Activated CD4-positive, alpha-beta memory T cell treated with anti-CD3 and anti-CD28 coated beads for 36 hours (primary cell): ENCODE measurements around the gene JMJD8. TPM values are rescaled to one million over a fixed set of nuclear protein-coding genes. Genes with fewer than 3 reads are reported as not detected.

Experiments
- CTCF ChIA-PET: fragments of 350-600 bp; sonication (Branson Sonifier 250); formaldehyde crosslinking; loops from one replicate; lab custom pipeline; 2021; ENCODE audit warnings: antibody characterized with exemption, inconsistent platforms; lab: Charles Lee
- POLR2A ChIA-PET: fragments of 350-600 bp; sonication (Branson Sonifier 250); formaldehyde crosslinking; loops from one replicate; lab custom pipeline; 2021; ENCODE audit warnings: antibody characterized with exemption; lab: Charles Lee
- DNase-seq: peaks from one replicate; pipeline ENCODE4 v3.0.0-alpha.2; 2020
- H3K27ac Mint-ChIP-seq: one replicate; pipeline ENCODE4 v1.8.0; 2021; ENCODE audit warnings: mixed read lengths
- H3K27me3 Mint-ChIP-seq: one replicate; pipeline ENCODE4 v1.8.0; 2021; ENCODE audit warnings: mixed read lengths
- H3K36me3 Mint-ChIP-seq: one replicate; pipeline ENCODE4 v1.8.0; 2021; ENCODE audit warnings: mixed read lengths
- H3K4me1 Mint-ChIP-seq: one replicate; pipeline ENCODE4 v1.8.0; 2021; ENCODE audit warnings: low read depth, mixed read lengths
- H3K4me3 Mint-ChIP-seq: one replicate; pipeline ENCODE4 v1.8.0; 2021; ENCODE audit warnings: mild to moderate bottlenecking, mixed read lengths
- H3K9me3 Mint-ChIP-seq: one replicate; pipeline ENCODE4 v1.8.0; 2021; ENCODE audit warnings: mixed read lengths
- intact Hi-C: fragments of 100-400 bp; cut with micrococcal nuclease; formaldehyde crosslinking; loops from one replicate; pipeline ENCODE4 v1.15.1; 2023
- total RNA-seq, 2 experiments: library from RNA; stranded (reverse); gene quantifications; one replicate each; pipeline ENCODE4 v1.2.3, GENCODE V29; 2021

Gene JMJD8
- total RNA-seq, 2 experiments from 2014 or later, result 29.8 to 30.3 TPM

- CTCF ChIA-PET, result interaction anchor here (0.9 to 1.6 kb wide), 2 partner anchors 10 to 13 kb away, joined by 3 to 6 read pairs; no protein-coding TSS in a partner anchor
- H3K27ac Mint-ChIP-seq, result no peak overlapping the region
- DNase-seq, result no peak
- H3K27me3 Mint-ChIP-seq, result peaks cover 3% of the 10 kb centered on the region
- peaks cover 7% of the 10 kb centered on the region for H3K4me1 Mint-ChIP-seq
- no peaks in the 10 kb centered on the region for H3K9me3 Mint-ChIP-seq
- H3K36me3 Mint-ChIP-seq, result peaks cover 4% of the 10 kb centered on the region
- no peak overlapping the region for H3K4me3 Mint-ChIP-seq
- POLR2A ChIA-PET, result interaction anchor here (0.6 to 0.9 kb wide), 2 partner anchors 48 to 401 kb away, joined by 3 read pairs; partner anchors contain the start of gene RAB40C
- intact Hi-C loops, result loop anchor here (5.0 kb wide), 1 partner anchor 99 kb away; no protein-coding TSS in a partner anchor
These were observed 46.0 kb downstream of the JMJD8 start for GRCh38 chr16:638034-638543.

GRCh38 chr16:637081-638018 lies 46.8 kb downstream of the JMJD8 start:
- H3K36me3 Mint-ChIP-seq, result peaks cover 4% of the 10 kb centered on the region
- DNase-seq, result peak; percentile 93
- ChIA-PET CTCF (interaction anchor here (1.1 to 2.0 kb wide), 7 partner anchors 11 to 212 kb away, joined by 3 to 13 read pairs (median 5); partner anchors contain the start of genes RAB11FIP3 and WDR90), POLR2A (interaction anchor here (0.6 to 2.2 kb wide), 6 partner anchors 11 to 671 kb away, joined by 3 to 16 read pairs (median 3); partner anchors contain the start of genes RAB40C and WDR90)
- peak overlapping the region; percentile 89 for H3K27ac Mint-ChIP-seq
- intact Hi-C loops, result loop anchor here (2.0 to 5.0 kb wide), 2 partner anchors 47 to 100 kb away; partner anchors contain the start of gene JMJD8
- H3K9me3 Mint-ChIP-seq, result no peaks in the 10 kb centered on the region
- H3K4me1 Mint-ChIP-seq, result peaks cover 5% of the 10 kb centered on the region
- peaks cover 3% of the 10 kb centered on the region for H3K27me3 Mint-ChIP-seq
- peak overlapping the region; percentile 90 for H3K4me3 Mint-ChIP-seq

DNA sequence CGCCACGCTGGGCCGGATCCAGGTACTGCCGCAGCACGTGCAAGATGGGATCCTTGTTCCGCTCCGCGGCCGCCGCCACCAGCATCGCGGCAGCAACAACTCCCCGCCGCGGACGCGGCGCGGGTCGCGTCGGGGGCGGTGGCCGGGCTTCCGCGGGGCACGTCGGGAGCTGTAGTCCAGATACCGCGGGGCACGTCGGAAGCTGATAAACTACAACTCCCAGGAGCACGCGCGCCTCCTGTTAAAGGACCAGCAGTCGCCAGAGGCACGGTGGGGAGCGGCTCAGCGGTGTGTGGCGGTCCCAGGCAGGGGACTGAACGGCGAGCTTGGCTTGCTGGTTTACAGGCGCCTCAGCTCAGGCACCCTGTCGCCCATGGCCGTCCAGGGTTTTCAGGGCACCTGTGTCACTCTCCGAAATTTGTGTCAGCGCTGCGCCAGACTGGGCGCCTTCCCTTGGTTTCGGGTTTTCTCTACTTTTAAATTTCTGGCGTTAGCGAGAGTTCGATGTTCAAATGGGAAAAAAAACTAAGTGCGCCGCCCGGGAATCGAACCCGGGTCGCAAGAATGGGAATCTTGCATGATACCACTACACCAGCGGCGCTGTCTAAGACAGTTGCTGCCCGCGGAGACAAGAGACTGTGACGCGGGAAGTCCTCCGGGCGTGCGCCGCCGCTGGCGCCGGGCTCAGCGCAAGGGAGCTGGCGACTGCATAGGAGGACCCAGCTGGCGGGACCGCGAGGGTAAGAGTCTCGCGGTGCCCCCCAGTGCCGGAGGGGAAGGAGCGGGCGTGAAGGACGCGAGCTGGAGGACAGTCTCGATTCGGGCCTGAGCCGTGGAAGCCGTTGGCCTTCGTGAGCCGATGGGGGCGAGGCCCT lies 47.7 kb downstream of the JMJD8 start, which contains the start of gene METTL26:
Gene METTL26 (minus strand): TSS at position 100 of the 875 bp plus-strand sequence. CDS start 15 bp downstream, at position 85.
- Mint-ChIP-seq H3K27ac (peak within 1 kb of the TSS; percentile 89), H3K4me3 (peak within 1 kb of the TSS; percentile 90), H3K27me3 (peaks cover 3% of the 10 kb centered on the region), H3K36me3 (peaks cover 4% of the 10 kb centered on the region), H3K4me1 (peaks cover 5% of the 10 kb centered on the region), H3K9me3 (no peaks in the 10 kb centered on the region)
- peak; percentile 96 for DNase-seq
- ChIA-PET CTCF (interaction anchor here (0.8 to 2.0 kb wide), 8 partner anchors 12 to 211 kb away, joined by 3 to 13 read pairs (median 4); partner anchors contain the start of genes RAB11FIP3 and WDR90), POLR2A (interaction anchor here (0.7 to 2.2 kb wide), 10 partner anchors 12 to 672 kb away, joined by 3 to 16 read pairs (median 3); partner anchors contain the start of genes CAPN15 and WDR90)
- intact Hi-C loops, result loop anchor here (1.0 to 5.0 kb wide), 5 partner anchors 47 to 235 kb away; partner anchors contain the start of genes DECR2 and JMJD8

GRCh38 chr16:635573-636205 lies 48.4 kb downstream of the JMJD8 start:
- POLR2A ChIA-PET, result interaction anchor here (0.7 to 2.2 kb wide), 9 partner anchors 11 to 673 kb away, joined by 3 to 16 read pairs (median 3); partner anchors contain the start of genes CAPN15 and WDR90
- peak; percentile 31 for DNase-seq
- H3K27ac Mint-ChIP-seq, result no peak overlapping the region

GRCh38 chr16:634996-635395 lies 49.1 kb downstream of the JMJD8 start:
- peak overlapping the region; percentile 63 for H3K4me3 Mint-ChIP-seq
- peaks cover 5% of the 10 kb centered on the region for H3K4me1 Mint-ChIP-seq
- no peak for DNase-seq
- no peak overlapping the region for H3K27ac Mint-ChIP-seq
- peaks cover 4% of the 10 kb centered on the region for H3K36me3 Mint-ChIP-seq
- POLR2A ChIA-PET, result no interaction called here
- H3K27me3 Mint-ChIP-seq, result peaks cover 3% of the 10 kb centered on the region
- intact Hi-C loops, result loop anchor here (5.0 kb wide), 1 partner anchor 102 kb away; no protein-coding TSS in a partner anchor
- CTCF ChIA-PET, result no interaction called here
- no peaks in the 10 kb centered on the region for H3K9me3 Mint-ChIP-seq

More at GRCh38 chr16:635573-636205, 48.4 kb downstream of the JMJD8 start:
- Mint-ChIP-seq H3K4me3 (peak overlapping the region; percentile 90), H3K36me3 (peaks cover 4% of the 10 kb centered on the region), H3K9me3 (no peaks in the 10 kb centered on the region), H3K27me3 (peaks cover 3% of the 10 kb centered on the region), H3K4me1 (peaks cover 5% of the 10 kb centered on the region)
- CTCF ChIA-PET, result interaction anchor here (0.8 to 2.0 kb wide), 7 partner anchors 12 to 210 kb away, joined by 3 to 13 read pairs (median 5); partner anchors contain the start of genes RAB11FIP3 and WDR90
- intact Hi-C loops, result loop anchor here (1.0 to 5.0 kb wide), 5 partner anchors 46 to 234 kb away; partner anchors contain the start of genes DECR2 and JMJD8

DNA sequence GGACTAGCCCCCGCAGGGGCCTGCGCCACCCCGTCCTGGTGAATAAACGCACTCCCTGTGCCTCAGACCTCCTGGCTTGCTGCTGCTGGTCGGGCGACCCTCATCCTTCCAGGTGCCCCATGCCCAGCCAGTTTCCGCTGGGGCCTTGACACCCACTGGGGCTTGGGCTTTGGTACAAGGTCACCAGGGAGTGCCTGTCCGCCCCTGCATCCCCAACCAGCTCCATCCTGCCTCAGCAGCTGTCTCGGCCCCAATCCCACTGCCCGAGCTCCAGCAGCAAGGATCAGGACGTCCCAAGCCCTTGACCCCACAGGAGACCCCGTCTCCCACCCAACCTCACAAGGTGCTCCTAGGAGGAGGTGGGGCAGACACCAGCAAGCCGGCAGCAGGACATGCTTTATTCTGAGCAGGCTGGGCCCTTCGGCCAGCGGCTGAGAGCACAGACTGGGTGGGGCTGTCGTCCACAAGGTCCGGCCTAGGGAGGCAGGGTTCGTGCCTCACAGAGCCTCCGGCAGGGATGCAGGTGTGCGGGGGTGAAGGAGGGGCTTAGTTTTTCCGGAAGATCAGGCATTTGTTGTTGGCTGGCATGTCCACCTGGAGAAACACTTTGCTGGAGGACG lies 50.0 kb downstream of the JMJD8 start:
- intact Hi-C loops, result no loop called here
- H3K9me3 Mint-ChIP-seq, result no peaks in the 10 kb centered on the region
- no peak overlapping the region for H3K27ac Mint-ChIP-seq
- peaks cover 5% of the 10 kb centered on the region for H3K4me1 Mint-ChIP-seq
- peaks cover 4% of the 10 kb centered on the region for H3K36me3 Mint-ChIP-seq
- CTCF ChIA-PET, result no interaction called here
- H3K4me3 Mint-ChIP-seq, result peak overlapping the region; percentile 63
- H3K27me3 Mint-ChIP-seq, result peaks cover 3% of the 10 kb centered on the region
- no peak for DNase-seq
- POLR2A ChIA-PET, result no interaction called here

DNA sequence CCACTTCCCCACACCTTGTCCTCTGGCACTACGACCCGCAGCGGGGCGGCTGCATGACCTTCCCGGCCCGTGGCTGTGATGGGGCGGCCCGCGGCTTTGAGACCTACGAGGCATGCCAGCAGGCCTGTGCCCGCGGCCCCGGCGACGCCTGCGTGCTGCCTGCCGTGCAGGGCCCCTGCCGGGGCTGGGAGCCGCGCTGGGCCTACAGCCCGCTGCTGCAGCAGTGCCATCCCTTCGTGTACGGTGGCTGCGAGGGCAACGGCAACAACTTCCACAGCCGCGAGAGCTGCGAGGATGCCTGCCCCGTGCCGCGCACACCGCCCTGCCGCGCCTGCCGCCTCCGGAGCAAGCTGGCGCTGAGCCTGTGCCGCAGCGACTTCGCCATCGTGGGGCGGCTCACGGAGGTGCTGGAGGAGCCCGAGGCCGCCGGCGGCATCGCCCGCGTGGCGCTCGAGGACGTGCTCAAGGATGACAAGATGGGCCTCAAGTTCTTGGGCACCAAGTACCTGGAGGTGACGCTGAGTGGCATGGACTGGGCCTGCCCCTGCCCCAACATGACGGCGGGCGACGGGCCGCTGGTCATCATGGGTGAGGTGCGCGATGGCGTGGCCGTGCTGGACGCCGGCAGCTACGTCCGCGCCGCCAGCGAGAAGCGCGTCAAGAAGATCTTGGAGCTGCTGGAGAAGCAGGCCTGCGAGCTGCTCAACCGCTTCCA lies 50.6 kb downstream of the JMJD8 start:
- peaks cover 3% of the 10 kb centered on the region for H3K27me3 Mint-ChIP-seq
- ChIA-PET CTCF (no interaction called here), POLR2A (no interaction called here)
- H3K4me3 Mint-ChIP-seq, result no peak overlapping the region
- intact Hi-C loops, result no loop called here
- no peaks in the 10 kb centered on the region for H3K9me3 Mint-ChIP-seq
- no peak for DNase-seq
- H3K4me1 Mint-ChIP-seq, result peaks cover 5% of the 10 kb centered on the region
- no peak overlapping the region for H3K27ac Mint-ChIP-seq
- peaks cover 4% of the 10 kb centered on the region for H3K36me3 Mint-ChIP-seq

DNA sequence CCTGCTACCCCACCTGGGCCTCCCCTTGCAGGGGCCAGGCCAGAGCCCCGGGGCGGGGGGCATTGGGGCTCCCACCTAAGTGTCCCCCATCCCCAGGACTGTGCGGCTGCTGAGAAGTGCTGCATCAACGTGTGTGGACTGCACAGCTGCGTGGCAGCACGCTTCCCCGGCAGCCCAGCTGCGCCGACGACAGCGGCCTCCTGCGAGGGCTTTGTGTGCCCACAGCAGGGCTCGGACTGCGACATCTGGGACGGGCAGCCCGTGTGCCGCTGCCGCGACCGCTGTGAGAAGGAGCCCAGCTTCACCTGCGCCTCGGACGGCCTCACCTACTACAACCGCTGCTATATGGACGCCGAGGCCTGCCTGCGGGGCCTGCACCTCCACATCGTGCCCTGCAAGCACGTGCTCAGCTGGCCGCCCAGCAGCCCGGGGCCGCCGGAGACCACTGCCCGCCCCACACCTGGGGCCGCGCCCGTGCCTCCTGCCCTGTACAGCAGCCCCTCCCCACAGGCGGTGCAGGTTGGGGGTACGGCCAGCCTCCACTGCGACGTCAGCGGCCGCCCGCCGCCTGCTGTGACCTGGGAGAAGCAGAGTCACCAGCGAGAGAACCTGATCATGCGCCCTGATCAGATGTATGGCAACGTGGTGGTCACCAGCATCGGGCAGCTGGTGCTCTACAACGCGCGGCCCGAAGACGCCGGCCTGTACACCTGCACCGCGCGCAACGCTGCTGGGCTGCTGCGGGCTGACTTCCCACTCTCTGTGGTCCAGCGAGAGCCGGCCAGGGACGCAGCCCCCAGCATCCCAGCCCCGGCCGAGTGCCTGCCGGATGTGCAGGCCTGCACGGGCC lies 51.4 kb downstream of the JMJD8 start:
- H3K4me1 Mint-ChIP-seq, result peaks cover 5% of the 10 kb centered on the region
- H3K27ac Mint-ChIP-seq, result no peak overlapping the region
- intact Hi-C loops, result no loop called here

DNA sequence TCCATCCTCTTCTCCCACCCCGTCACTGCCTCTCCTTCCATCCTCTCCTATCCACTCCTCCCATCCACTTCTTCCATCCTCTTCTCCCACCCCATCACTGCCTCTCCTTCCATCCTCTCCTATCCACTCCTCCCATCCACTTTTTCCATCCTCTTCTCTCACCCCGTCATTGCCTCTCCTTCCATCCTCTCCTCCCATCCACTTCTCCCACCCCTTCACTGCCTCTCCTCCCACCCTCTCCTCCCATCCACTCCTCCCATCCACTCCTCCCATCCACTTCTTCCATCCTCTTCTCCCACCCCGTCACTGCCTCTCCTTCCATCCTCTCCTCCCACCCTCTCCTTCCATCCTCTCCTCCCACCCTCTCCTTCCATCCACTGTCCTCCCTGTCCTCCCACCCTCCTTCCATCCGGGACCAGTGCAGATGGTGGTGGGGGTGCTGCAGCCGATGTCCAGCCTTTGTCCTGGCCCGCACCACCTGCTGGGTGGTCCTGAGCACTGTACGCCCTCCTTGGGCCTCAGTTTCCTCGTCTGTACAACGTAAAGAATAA lies 52.3 kb downstream of the JMJD8 start:
- no peak overlapping the region for H3K27ac Mint-ChIP-seq
- H3K9me3 Mint-ChIP-seq, result no peaks in the 10 kb centered on the region
- H3K36me3 Mint-ChIP-seq, result peaks cover 4% of the 10 kb centered on the region
- POLR2A ChIA-PET, result no interaction called here
- CTCF ChIA-PET, result no interaction called here
- no peak for DNase-seq
- H3K4me1 Mint-ChIP-seq, result peaks cover 5% of the 10 kb centered on the region
- no peak overlapping the region for H3K4me3 Mint-ChIP-seq
- intact Hi-C loops, result no loop called here
- H3K27me3 Mint-ChIP-seq, result peaks cover 3% of the 10 kb centered on the region

More for the DNA sequence above, 51.4 kb downstream of the JMJD8 start:
- Mint-ChIP-seq H3K9me3 (no peaks in the 10 kb centered on the region), H3K27me3 (peaks cover 3% of the 10 kb centered on the region), H3K4me3 (no peak overlapping the region), H3K36me3 (peaks cover 4% of the 10 kb centered on the region)
- ChIA-PET CTCF (no interaction called here), POLR2A (no interaction called here)
- DNase-seq, result no peak
